Stimulated activated CD4-positive, alpha-beta T cell treated with anti-CD3 and anti-CD28 coated beads, TNF-alpha, amount 100 ng/mL, for 1 hour (primary cell): Measurements from ENCODE around the gene PRAMEF20.

Experiments used
- DNase-seq, 3 donors: peaks; one replicate each; pipeline ENCODE4 v3.0.0-alpha.2; 2020; ENCODE audit warnings: low read depth in 3 of 3, low spot score in 1 of 3

The PRAMEF20 gene

GRCh38 chr1:13461977-13462376, 51.7 kb downstream of the PRAMEF20 start:
- DNase-seq: no peak

- DNase-seq: no peak
Measured at GRCh38 chr1:13462682-13463081, 52.4 kb downstream of the PRAMEF20 start.

GRCh38 chr1:13465515-13465914, 55.3 kb downstream of the PRAMEF20 start:
- DNase-seq: no peak

GRCh38 chr1:13469343-13469742, 59.1 kb downstream of the PRAMEF20 start:
- DNase-seq: no peak
